Breast epithelium (tissue), 3 donors: ENCODE measurements around the gene ELOVL5.

Experiments used
- CTCF ChIP-seq, 3 donors: fragments of 450-650 bp; IDR thresholded peaks; one replicate each; pipeline ENCODE4 v1.5.1; 2016 to 2017; ENCODE audit warnings: antibody characterized with exemption in 3 of 3, mild to moderate bottlenecking in 3 of 3, moderate library complexity in 3 of 3
- POLR2A ChIP-seq: fragments of 450-650 bp; IDR thresholded peaks from one replicate; pipeline ENCODE4 v1.6.1; 2016; ENCODE audit warnings: antibody characterized with exemption, mild to moderate bottlenecking, moderate library complexity
- POLR2AphosphoS5 ChIP-seq, 3 donors: sonication (generic); formaldehyde crosslinking; IDR thresholded peaks; one replicate each; pipeline ENCODE4 v1.6.1; 2017; ENCODE audit warnings: antibody characterized with exemption in 3 of 3

- TF ChIP-seq CTCF (IDR thresholded peaks at IDR 0.05) (no peak), POLR2A (no peak), POLR2AphosphoS5 (IDR thresholded peaks at IDR 0.05) (no peak)
Observed at GRCh38 chr6:53293691-53294090, 55.1 kb downstream of the ELOVL5 start.
